Uterus (tissue), 2 donors: ENCODE data around the gene TYW1.

Experiments used
- CTCF ChIP-seq, 4 experiments: fragments of 200-600 bp in 2 of 4; fragments of 450-650 bp in 2 of 4; sonication (generic) in 2 of 4; IDR thresholded peaks; one replicate each; pipeline ENCODE4 v1.5.1; 2016 to 2019; ENCODE audit warnings: antibody characterized with exemption in 4 of 4, mild to moderate bottlenecking in 2 of 4, moderate library complexity in 1 of 4
- POLR2A ChIP-seq, 2 donors: fragments of 450-650 bp; IDR thresholded peaks; one replicate each; pipeline ENCODE4 v1.6.1; 2016; ENCODE audit warnings: antibody characterized with exemption in 2 of 2, mild to moderate bottlenecking in 1 of 2, moderate library complexity in 1 of 2

GRCh38 chr7:66960192-66960591 lies 36.4 kb upstream of the TYW1 start:
- TF ChIP-seq POLR2A (IDR thresholded peaks at IDR 0.05) (no peak), CTCF (IDR thresholded peaks at IDR 0.05) (no peak)
